Measurements from ENCODE around the gene IFNA13.

The IFNA13 gene

DNA sequence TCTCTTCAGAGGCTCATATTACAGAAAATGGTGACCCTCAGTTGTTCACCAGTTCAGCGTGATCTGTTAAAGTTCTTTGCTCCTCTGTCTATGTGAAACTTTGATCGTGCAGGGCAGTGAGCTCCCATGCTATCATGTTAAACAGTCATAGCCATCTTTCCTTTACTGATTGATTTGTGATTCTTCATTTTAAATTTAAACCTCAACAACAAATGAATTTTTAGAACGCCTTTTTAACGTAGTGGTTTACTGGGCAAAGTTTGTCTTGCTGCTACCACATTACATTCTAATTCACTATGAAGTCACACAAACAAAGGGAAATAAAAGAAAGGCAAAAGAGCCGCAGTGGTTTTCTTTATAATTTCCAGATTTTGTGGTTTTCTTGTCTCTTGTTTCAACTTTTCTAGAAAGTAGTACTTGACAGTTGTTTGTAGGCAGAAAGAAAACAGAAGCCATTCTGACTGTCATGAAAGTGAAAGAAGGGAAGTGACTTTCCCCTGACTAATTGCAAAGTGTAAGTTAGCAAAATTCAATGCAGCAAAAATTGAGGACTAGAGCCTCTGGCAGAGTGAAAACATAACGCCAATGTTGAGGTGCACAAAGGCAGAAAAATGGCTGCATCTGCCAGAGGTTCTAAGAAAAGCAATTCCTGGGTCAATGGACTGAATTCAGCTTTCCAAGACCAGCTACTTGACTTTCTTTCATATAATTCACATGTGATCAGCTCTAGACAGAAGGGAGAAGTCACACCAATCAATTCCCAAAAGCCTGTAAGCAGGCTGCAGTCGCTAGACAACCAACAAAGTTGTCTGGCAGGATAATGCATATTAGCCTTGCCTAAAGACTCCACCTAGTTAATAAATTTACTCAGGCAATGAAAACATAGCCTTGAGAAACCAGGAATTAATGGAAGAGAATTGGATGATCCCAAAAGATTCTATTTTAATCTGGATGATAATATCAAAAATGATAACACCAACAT, 10.1 kb downstream of the IFNA13 start:
- DNase-seq (ENCODE audit: low read depth) = no peak

DNA sequence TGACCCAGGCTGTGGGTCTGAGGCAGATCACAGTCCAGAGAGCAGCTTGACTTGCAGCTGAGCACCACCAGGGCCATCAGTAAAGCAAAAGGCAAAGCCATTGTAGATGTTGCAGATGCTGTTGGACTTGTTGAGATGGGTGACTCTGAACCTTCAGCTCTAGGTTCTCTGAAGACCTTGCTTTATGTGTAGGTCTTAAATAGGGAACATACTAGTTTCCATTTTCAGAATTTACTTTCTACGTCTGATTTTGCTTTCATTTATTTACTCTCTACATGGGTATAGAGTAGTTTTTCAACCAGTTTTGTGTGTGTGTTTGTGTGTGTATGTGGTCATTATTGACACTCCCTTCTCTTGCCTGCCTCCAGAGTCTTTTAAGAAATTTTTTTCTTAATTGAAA, 17.1 kb downstream of the IFNA13 start, which contains the start of gene IFNA6:
Gene IFNA6 (minus strand): TSS at position 101 of the 400 bp plus-strand sequence. CDS start 0 bp downstream, at position 101.
- DNase-seq (ENCODE audit: low read depth) = no peak

DNA sequence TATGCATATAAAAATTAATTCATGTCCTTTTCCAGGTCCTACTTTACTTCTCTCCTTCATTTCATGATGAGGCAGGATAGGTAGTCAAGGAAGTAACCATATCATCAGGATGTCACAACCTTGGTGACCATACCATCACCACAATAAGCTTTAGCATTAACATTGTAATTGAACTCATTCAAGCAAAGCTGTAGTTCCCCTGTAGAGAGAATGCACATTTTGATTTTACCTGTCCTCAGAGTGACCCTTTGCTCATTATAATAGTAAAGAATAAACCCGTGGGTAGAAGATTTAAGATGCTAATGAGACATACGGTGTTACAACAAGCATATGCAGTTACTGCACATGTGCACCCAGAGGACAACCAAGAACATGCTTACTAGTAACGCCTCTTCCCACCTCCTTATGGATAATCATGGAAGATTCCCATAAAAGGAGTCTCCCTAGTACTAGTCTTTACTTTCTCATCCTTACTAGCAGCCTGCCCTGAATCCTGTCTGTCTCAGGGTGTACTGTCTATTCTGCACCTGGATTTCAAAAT, 19.4 kb downstream of the IFNA13 start:
- no peak for DNase-seq (ENCODE audit: low read depth)

DNA sequence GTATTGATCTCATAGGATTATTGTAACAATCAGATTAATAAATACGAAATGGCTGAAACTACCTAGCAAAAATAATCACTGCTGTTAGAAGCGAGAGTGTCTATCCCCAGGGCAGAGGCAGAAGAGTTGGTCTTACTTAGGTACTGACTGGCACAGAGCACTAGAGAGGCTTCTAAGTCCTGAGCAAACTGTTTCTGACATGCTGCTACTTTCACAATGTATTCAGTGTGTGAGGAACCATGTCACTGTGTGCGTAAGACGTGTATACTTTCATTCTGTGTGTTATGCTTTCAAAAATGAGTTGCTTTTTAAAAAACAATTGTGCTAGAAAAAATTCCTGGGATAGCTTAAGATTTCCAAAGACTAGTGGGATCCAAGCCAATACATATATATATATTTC, 27.1 kb downstream of the IFNA13 start:
- DNase-seq (ENCODE audit: low read depth) = no peak

DNA sequence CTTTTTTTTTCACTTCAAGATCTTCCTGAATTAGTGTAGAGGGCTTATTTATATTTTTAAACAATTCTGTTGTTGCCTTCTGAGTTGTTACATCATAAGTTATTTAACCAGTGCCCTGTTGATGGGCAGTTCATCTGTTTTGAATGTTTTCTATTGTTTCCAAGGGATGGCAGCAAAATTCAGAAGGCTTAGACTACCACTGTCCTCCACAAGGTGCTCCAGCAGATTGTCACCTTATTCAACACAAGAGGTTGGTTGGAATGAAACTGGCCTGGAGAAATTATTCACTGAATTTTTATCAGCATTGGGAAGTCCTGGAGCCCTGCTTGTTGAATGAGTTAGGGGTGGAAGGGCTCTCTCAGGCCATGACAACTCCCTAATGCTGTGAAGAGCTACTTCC, 31.4 kb downstream of the IFNA13 start:
- no peak for DNase-seq (ENCODE audit: low read depth)

DNA sequence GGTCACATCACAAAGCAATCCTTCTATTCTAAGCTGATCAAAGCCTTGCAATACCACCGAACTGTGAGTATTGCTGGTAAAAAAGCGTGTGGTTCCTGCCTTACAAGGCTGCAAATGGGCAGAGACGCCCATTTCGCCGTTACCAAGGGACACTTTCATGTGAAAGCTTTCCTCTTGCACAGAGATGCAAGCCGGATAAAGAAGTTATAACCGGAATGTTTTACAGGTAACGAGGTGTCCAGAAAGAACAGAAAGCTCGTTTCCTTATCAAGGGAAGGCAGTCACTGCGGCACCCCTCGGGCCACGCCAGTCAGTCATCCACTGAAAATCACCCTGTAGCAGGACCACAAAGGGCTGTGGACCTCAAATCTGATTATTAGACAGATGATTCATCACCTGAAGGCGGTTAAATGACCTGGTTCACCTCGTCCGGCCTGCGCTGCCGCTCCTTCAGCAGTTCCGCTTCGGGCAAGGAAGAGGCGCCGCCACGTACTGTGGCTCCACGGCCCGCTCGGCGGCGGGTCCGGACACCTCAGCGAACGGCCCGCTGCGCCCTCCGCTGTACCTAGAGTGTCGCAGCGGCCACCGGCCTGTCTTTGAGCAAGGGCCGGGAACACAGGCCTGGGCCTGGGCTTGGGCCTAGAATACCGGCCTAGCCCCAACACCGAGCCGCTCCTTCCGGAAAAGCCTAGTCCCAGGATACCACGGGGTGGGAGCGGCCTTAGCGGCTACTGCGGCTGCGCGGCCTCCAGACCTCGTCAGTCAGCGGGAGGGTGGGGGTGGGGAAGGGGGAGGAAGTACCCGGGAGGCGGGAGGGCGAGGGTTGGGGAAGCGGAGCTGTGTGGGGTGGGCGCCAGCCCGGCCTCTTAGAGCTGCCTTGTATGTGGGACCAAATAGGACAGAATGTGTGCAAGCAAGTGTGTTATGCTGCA, 32.9 kb downstream of the IFNA13 start, which contains the start of gene KLHL9:
Gene KLHL9 (minus strand): TSS at position 704 of the 932 bp plus-strand sequence. CDS start 545 bp downstream, at position 159.
- DNase-seq (ENCODE audit: low read depth) = peak; percentile 87

DNA sequence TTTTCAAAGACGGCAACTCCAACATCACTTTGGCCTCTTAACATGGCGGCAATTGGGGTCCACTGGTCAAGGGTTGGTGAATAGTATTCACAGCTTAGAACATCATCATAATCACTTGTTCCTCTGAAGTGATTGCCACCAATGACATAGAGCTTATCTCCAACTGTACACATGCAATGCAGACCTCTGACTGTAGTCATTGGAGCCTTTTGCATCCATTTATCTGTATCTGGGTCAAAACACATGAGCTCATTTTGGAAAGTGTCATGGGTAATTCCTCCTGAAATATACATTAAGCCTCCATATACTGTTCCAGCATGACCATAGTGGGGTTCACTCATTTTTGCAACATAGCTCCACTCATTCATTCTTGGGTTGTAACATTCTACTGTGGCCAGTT, 34.6 kb downstream of the IFNA13 start:
- no peak for DNase-seq (ENCODE audit: low read depth)

DNA sequence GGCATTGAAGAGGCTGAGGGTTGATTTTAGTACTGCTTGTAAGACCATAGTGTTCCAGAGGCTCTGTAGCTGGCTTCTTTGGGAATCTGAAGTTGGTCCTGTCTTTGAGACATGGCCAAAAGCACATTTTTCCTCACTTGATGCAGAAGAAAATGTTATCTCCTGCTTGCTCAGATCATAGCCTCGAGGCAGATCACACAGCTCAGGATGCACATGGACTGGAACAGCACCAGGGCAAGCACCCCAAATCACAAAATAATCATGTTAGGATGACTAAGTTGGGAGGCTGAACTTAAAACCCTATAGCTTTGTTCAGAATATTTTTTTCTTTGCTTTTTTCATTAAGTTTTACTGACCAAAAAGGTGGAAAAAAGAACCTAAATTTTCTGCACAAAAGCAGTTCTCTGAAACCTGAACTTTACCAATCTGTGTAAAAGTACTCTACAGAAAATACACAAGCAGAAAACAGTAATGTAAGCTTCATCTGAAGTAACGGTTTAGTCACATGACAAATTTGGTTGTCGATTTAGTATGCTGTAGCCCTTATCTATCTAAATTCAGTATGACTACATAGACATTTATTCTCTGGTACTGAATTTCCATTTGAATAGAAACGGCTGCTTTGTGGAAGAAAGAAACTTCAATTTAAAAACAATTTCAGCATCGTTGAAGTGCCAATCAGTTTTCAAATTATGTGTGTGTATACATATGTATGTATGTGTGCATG, 36.0 kb downstream of the IFNA13 start:
- DNase-seq (ENCODE audit: low read depth) = no peak

DNA sequence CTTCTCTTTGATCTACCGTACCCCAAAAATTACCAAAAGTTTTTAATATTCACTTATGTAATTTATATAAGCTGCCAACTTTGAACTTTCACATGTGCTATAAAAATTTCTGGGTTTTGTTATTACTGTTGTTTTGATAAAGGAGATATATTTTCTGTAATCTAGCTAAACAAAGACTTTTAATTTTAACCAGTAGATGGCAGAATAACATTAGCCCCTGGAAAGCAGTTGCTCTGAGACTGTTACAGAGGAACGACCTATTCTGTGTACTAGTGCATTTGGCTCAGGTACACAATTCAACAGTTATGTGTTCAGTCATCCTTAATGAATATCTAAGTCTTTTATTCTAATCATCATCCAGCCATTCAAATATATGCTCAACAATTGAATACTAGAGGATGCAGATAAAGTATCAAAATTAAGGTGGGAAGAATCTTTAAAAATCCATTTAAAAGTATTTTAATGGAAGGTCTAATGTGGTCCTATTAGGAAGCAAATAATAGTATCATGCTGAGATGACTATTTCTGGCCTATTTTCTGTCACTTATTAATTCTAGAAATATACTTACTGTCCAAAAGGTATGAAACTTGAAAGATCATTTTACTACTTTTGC, 41.2 kb downstream of the IFNA13 start:
- no peak for DNase-seq (ENCODE audit: low read depth)

DNA sequence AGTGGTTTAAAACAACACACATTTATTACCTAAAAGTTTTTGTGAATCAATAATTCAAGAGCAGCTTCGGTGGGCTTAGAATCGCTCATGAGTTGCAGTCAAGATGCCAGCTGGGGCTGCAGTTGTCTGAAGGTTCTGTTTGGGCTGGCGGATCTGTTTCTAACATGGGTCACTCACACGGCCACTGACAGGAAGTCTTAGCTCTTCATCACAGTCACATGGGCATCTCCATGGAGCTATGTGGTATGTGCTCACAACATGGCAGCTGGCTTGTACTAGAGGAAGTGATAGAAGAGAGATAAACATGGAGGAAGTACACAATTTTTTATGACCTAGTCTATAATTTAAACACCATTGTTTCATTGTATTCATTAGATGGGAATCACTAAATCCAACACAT, 43.8 kb downstream of the IFNA13 start:
- DNase-seq (ENCODE audit: low read depth) = no peak

DNA sequence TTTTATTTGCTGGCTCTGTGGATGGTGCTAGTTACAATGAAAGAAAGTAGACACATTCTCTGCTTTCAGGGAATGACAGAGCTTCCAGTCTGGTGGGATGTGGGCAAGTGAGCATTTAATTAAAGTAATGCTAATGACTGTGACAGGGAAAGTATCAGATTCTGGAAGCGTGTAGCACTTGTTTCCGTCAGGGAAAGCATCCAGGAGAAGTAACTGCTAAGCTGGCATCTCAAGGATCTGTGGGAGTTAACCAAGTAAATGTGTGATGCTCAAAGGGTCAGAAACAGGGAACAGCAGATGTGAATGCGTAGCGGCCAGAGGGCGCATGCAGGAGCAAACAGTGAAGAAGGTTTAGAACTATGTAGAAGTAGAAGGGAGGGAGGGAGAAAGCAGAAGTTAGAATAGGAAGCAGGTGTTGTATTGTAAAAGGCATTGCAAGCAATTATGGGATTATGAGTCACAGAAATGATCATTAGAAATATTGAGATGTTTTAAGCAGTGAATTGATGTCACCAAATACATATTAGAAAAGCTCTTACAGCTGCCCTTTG, 44.9 kb downstream of the IFNA13 start:
- no peak for DNase-seq (ENCODE audit: low read depth)

DNA sequence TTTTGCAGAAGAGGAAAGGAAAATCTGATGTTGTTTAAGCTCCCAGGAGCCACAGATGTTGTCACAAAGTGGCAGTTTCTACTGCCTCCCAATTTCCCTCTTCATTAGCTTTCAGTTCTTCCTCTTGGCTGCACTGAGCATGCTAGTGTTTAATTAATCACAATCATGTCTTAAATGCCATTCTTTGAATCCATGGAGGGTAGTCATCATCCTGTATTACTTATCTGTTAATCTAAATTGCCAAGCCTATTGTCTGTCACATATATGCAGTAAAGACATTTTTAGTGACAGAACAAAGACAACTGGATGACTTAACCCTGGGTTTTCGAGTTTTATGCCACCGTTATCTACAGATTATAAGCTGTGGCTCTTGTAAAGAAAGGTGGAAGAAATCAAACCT, 47.4 kb downstream of the IFNA13 start:
- no peak for DNase-seq (ENCODE audit: low read depth)

DNA sequence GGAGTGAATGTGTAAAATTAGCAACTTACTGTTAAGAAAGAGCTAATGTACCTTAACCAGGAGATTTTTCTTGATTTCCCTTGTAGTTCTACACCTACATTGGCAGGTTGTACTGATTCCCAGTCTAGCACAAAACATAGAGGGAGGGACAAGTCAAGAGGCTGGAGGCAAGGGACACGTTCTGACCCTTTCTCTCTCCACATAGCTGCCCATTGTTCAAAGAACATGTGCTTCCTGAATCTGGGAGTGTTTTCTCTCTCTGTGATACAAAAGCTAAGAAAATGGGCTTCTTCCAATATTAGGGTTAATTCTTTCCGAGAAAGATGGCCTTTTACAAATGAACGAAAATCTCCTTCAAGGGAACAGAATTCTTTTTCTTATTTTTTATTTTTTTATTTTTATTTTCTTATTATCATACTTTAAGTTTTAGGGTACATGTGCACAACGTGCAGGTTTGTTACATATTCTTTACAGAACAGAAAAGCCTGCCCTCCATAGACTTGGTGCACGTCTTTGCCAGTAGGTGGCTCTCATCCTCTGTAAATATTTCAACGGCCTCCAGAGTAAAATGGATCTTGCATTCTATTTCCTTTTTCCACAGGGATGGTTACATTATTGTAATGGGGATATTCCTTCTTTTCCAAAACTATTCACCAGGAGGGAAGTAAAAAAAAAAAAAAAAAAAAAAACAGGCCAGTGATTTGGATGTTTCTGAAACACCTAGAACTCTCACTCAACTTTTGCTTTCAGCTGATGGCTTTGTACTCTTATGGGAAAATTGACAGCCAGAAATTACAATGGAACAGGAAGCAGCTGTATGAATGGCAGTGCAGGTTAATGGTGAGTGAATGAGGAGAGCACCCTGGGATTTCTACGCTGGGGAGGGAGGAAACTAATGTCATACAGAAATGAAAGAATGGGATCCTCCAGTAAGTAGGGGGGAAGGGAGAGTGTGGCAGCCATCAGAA, 49.6 kb downstream of the IFNA13 start:
- DNase-seq (ENCODE audit: low read depth) = peak; percentile 32
